ENCODE measurements around the gene XRCC3. TPM values are rescaled to one million over a fixed set of nuclear protein-coding genes. Genes with fewer than 3 reads are reported as not detected.

Gene XRCC3
- total and polyA plus RNA-seq, 7 donors, result 1.8 to 15.7 (median 3.6) TPM

- WGBS, 2 donors, result 51 to 80% methylated on average over 53 of the region's 53 CpGs
- Histone ChIP-seq H3K4me3 (no peak overlapping the region), H3K4me1 (peaks cover 0 to 32% (median 29%) of the 10 kb centered on the region in 4 donors), H3K27me3 (no peaks in the 10 kb centered on the region), H3K36me3 (peaks cover 19 to 61% (median 27%) of the 10 kb centered on the region in 4 donors), H3K9me3 (no peaks in the 10 kb centered on the region), H3K27ac (no peak overlapping the region)
- intact Hi-C loops (cut with DNase I), result no loop called here
- no peak for DNase-seq
- TF ChIP-seq POLR2A (IDR thresholded peaks at IDR 0.05) (no peak), EP300 (IDR thresholded peaks at IDR 0.05) (no peak), CTCF (IDR thresholded peaks at IDR 0.05) (no peak), POLR2AphosphoS5 (IDR thresholded peaks at IDR 0.05) (no peak)
Observed at GRCh38 chr14:103727313-103727980, 12.2 kb upstream of the XRCC3 start.

GRCh38 chr14:103726474-103726873 is 11.2 kb upstream of the XRCC3 start:
- DNase-seq, result no peak
- H3K4me1 ChIP-seq, result peaks cover 0 to 37% (median 34%) of the 10 kb centered on the region in 4 donors
- no peak overlapping the region for H3K4me3 ChIP-seq
- intact Hi-C loops (cut with DNase I), result no loop called here
- H3K27ac ChIP-seq, result peak overlapping the region in 1 of 4 donors; percentile 85
- no peaks in the 10 kb centered on the region for H3K9me3 ChIP-seq
- no peaks in the 10 kb centered on the region for H3K27me3 ChIP-seq
- no peak for TF ChIP-seq CTCF (IDR thresholded peaks at IDR 0.05)
- no peak for TF ChIP-seq POLR2AphosphoS5 (IDR thresholded peaks at IDR 0.05)
- TF ChIP-seq EP300 (IDR thresholded peaks at IDR 0.05), result no peak
- H3K36me3 ChIP-seq, result peaks cover 16 to 51% (median 21%) of the 10 kb centered on the region in 4 donors
- WGBS, 2 donors, result 95% methylated on average over 18 of the region's 18 CpGs

GRCh38 chr14:103725739-103726395 is 10.6 kb upstream of the XRCC3 start:
- TF ChIP-seq POLR2AphosphoS5 (IDR thresholded peaks at IDR 0.05), result no peak
- Histone ChIP-seq H3K4me1 (peaks cover 0 to 43% (median 38%) of the 10 kb centered on the region in 4 donors), H3K27me3 (no peaks in the 10 kb centered on the region), H3K9me3 (no peaks in the 10 kb centered on the region), H3K36me3 (peaks cover 16 to 49% (median 21%) of the 10 kb centered on the region in 4 donors), H3K4me3 (no peak overlapping the region), H3K27ac (peak overlapping the region in 2 of 4 donors; percentile 81 to 85)
- DNase-seq, result no peak
- WGBS, 2 donors, result 96 to 97% methylated on average over 16 of the region's 16 CpGs
- intact Hi-C loops (cut with DNase I), result no loop called here

- peak overlapping the region; percentile 76 to 85 (median 82) for H3K27ac ChIP-seq
- DNase-seq, result no peak
- H3K36me3 ChIP-seq, result peaks cover 15 to 41% (median 17%) of the 10 kb centered on the region in 4 donors
- TF ChIP-seq POLR2AphosphoS5 (IDR thresholded peaks at IDR 0.05) (no peak), EP300 (IDR thresholded peaks at IDR 0.05) (no peak), CTCF (IDR thresholded peaks at IDR 0.05) (no peak), POLR2A (IDR thresholded peaks at IDR 0.05) (no peak)
- no peaks in the 10 kb centered on the region for H3K9me3 ChIP-seq
- H3K27me3 ChIP-seq, result no peaks in the 10 kb centered on the region
- WGBS, 2 donors, result 95 to 96% methylated on average over 29 of the region's 29 CpGs
- H3K4me1 ChIP-seq, result peaks cover 0 to 48% (median 40%) of the 10 kb centered on the region in 4 donors
- intact Hi-C loops (cut with DNase I), result no loop called here
- no peak overlapping the region for H3K4me3 ChIP-seq
Observed at GRCh38 chr14:103725001-103725682, 9.9 kb upstream of the XRCC3 start.

- Histone ChIP-seq H3K27me3 (no peaks in the 10 kb centered on the region), H3K27ac (peak overlapping the region; percentile 76 to 85 (median 82)), H3K36me3 (peaks cover 4 to 31% (median 7%) of the 10 kb centered on the region in 4 donors), H3K4me1 (peaks cover 0 to 58% (median 40%) of the 10 kb centered on the region in 4 donors), H3K4me3 (peak overlapping the region in 1 of 4 donors; percentile 1), H3K9me3 (no peaks in the 10 kb centered on the region)
- intact Hi-C loops (cut with DNase I), result no loop called here
- TF ChIP-seq POLR2AphosphoS5 (IDR thresholded peaks at IDR 0.05) (no peak), CTCF (IDR thresholded peaks at IDR 0.05) (peak in 1 of 4 experiments; percentile 24)
- peak; percentile 88 for DNase-seq
- WGBS, 2 donors, result 45 to 77% methylated on average over 20 of the region's 20 CpGs
Observed at GRCh38 chr14:103724116-103724515, 8.9 kb upstream of the XRCC3 start.

Measured in sigmoid colon (tissue), 7 donors.